ENCODE measurements around the gene RNASE13.

GRCh38 chr14:21069388-21070082 is 34.9 kb upstream of the RNASE13 start:
- TF ChIP-seq, protein P1, sequence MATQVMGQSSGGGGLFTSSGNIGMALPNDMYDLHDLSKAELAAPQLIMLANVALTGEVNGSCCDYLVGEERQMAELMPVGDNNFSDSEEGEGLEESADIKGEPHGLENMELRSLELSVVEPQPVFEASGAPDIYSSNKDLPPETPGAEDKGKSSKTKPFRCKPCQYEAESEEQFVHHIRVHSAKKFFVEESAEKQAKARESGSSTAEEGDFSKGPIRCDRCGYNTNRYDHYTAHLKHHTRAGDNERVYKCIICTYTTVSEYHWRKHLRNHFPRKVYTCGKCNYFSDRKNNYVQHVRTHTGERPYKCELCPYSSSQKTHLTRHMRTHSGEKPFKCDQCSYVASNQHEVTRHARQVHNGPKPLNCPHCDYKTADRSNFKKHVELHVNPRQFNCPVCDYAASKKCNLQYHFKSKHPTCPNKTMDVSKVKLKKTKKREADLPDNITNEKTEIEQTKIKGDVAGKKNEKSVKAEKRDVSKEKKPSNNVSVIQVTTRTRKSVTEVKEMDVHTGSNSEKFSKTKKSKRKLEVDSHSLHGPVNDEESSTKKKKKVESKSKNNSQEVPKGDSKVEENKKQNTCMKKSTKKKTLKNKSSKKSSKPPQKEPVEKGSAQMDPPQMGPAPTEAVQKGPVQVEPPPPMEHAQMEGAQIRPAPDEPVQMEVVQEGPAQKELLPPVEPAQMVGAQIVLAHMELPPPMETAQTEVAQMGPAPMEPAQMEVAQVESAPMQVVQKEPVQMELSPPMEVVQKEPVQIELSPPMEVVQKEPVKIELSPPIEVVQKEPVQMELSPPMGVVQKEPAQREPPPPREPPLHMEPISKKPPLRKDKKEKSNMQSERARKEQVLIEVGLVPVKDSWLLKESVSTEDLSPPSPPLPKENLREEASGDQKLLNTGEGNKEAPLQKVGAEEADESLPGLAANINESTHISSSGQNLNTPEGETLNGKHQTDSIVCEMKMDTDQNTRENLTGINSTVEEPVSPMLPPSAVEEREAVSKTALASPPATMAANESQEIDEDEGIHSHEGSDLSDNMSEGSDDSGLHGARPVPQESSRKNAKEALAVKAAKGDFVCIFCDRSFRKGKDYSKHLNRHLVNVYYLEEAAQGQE (IDR thresholded peaks at IDR 0.05; ENCODE audit: insufficient read depth in 1 of 2, low read depth in 2 of 2, low read length in 1 of 2): no peak
- TF ChIP-seq, protein P2, sequence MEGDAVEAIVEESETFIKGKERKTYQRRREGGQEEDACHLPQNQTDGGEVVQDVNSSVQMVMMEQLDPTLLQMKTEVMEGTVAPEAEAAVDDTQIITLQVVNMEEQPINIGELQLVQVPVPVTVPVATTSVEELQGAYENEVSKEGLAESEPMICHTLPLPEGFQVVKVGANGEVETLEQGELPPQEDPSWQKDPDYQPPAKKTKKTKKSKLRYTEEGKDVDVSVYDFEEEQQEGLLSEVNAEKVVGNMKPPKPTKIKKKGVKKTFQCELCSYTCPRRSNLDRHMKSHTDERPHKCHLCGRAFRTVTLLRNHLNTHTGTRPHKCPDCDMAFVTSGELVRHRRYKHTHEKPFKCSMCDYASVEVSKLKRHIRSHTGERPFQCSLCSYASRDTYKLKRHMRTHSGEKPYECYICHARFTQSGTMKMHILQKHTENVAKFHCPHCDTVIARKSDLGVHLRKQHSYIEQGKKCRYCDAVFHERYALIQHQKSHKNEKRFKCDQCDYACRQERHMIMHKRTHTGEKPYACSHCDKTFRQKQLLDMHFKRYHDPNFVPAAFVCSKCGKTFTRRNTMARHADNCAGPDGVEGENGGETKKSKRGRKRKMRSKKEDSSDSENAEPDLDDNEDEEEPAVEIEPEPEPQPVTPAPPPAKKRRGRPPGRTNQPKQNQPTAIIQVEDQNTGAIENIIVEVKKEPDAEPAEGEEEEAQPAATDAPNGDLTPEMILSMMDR (IDR thresholded peaks at IDR 0.05): no peak

All from Panc1 (cell line).